HG03521 (cell line): Measurements from ENCODE around the gene SLC34A1.
"Not testable (repeated sequence)": the region's sequence is repeated elsewhere in the genome, so short reads cannot be mapped to it uniquely, and the experiment has no call there.

Source experiments
- ATAC-seq: cut with Tn5 transposase; IDR thresholded peaks from one replicate; pipeline ENCODE4 v1.9.1; 2021; ENCODE audit warnings: mild to moderate bottlenecking, moderate library complexity; ENCODE audit not compliant: unreplicated experiment

Gene SLC34A1

DNA sequence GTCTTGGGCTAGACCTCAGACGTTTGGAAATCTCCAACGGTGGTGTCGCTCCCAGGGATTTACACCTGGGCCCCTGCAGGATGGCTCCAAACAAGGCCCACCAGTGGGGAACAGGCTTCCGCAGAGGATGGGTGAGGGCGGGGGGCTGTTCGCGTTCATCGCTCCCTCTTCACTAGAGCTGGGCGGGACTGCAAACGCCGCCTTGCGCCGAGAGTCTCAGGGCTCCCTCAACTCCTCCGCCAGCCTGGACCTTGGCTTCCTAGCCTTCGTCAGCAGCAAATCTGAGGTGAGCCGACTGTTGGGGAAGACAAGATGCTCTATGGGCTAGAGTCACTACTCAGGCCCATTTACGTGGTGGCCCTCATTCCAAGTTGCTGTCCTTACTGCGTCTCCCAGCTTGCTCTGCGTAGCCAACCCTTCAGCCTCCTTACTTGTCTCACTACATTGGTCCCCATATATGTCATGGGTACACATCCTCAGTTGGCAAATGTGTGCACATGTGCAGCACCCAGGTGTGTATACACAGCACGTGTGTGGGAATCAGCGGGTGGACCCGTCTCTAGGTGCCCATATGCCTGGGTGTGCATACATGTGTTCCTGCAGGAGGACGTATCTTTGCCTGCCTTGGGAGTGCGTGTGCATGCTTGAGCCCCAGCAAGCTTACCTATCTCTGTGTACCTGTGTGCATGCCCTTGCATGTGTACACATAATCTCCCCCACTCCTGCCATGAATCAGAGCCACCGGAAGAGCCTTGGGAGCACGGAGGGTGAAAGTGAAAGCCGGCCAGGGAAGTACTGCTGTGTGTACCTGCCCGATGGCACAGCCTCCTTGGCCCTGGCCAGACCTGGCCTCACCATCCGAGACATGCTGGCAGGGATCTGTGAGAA is 16.0 kb upstream of the SLC34A1 start:
- no peak for ATAC-seq

- ATAC-seq, result no peak
Observed at GRCh38 chr5:177368869-177369644, 15.2 kb upstream of the SLC34A1 start.

GRCh38 chr5:177369645-177370440 is 14.4 kb upstream of the SLC34A1 start:
- ATAC-seq, result no peak

GRCh38 chr5:177370488-177371119 is 13.6 kb upstream of the SLC34A1 start:
- ATAC-seq, result peak; percentile 76

- ATAC-seq, result no peak
Observed at GRCh38 chr5:177371120-177372033, 12.9 kb upstream of the SLC34A1 start.

- no peak for ATAC-seq
Observed at GRCh38 chr5:177372034-177372896, 12.0 kb upstream of the SLC34A1 start.

GRCh38 chr5:177372910-177373309 is 11.3 kb upstream of the SLC34A1 start:
- ATAC-seq, result no peak

GRCh38 chr5:177373806-177374205 is 10.4 kb upstream of the SLC34A1 start:
- no peak for ATAC-seq

- no peak for ATAC-seq
Observed at GRCh38 chr5:177374211-177374610, 10.0 kb upstream of the SLC34A1 start.

DNA sequence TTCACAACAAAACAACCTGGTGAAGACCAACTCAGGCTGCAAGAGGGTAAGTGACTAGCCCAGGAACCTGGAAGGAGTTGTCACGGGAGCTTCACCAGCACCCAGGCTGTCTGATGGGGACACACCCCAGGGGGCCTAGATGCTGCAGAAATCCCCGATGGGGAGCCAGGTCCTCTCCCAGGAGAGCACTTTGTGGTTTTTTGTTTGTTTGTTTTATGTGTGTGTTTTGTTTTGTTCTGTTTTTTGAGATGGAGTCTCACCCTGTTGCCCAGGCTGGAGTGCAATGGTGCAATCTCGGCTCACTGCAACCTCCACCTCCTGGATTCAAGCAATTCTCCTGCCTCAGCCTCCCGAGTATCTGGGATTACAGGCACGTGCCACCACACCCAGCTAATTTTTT is 8.7 kb upstream of the SLC34A1 start:
- ATAC-seq, result not testable (repeated sequence)

- ATAC-seq, result no peak
Observed at GRCh38 chr5:177376107-177376506, 8.1 kb upstream of the SLC34A1 start.

DNA sequence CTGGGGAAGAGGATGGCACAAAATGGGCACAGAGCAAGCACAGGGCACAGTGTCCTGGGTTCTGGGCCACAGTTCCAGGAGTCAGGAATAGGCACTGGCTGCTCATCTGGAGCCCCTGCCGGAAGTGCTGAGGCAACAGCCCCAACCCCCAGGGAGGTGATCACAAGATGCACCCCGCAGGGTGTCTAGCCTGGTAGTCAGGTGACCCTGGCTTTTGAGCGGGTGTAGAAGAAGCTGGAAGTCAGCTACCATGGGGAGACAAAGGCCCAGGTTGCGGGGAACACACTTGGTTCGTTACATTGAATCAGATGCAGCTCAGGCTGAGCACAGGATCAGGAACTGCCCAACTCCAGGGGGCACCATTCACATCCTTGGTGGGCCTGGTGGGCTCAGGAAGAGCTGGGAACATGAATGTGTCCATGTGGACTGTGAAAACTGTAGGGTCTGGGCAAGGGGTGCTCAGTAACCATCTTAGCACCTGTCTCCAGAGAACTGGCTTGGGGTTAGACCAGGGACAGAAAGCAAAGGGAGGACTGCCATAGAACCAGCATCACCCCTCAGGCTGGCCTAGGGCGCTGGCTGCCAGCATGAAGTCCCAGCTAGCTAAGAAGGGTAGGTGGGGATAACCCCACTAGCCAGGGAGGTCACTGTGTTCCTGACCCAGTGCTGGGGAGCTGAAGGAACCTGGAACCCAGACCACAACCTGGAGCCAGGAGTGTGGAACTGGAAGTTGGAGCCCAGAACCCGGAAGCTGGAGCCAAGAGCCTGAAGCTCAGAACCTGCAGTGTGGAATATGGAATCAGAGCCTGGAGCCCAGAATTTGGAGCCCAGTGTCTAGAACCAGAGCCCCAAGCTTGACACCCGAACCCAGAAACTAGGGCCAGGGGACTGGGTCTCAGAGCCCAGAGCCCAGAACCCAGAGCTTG is 6.1 kb upstream of the SLC34A1 start:
- ATAC-seq, result no peak

DNA sequence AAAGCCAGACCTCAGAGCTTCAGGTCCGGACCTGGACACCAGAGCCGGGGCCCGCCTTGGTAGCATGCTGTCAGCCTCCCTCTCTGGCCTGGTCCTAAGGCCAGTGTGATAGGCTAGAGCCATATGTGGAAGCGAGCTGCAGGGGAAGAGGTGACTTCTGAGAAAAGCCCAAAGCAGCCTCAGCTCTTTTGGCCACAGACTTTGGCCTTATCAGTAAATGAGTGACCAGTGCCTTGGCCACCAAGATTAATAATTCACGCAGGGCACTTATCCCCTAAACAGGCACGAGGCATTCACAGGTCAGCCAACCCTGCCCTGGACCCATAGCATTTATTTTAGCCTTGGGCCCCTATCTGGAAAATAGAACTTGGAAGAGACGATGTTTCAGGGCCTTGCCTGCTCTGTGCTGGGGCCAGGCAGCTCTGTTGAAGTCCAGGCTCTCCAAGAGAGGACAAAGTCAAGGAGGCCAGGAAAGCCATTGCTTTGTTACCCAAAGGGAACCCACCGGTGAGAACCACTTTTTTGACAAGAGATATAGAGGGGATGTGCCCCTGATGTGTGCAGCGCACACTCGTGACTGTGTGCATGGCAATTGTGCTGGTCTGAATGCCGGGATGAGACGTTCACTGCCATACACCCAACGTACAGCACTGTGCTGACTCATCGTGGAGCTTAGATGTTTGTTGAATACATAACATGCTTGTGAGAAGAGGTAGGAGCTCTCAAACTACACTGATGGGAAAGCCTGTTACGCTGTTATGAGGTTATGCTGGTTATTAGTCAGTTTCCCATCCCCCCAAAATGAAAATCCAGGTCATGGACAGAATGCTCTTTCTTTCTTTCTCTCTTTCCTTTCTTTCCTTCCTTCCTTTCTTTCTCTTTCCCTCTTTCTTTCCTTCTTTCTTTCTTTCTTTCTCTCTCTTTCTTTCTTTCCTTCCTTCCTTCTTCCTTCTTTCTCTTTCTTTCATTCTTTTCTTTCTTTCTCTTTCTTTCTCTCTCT is 5.0 kb upstream of the SLC34A1 start:
- ATAC-seq, result no peak

DNA sequence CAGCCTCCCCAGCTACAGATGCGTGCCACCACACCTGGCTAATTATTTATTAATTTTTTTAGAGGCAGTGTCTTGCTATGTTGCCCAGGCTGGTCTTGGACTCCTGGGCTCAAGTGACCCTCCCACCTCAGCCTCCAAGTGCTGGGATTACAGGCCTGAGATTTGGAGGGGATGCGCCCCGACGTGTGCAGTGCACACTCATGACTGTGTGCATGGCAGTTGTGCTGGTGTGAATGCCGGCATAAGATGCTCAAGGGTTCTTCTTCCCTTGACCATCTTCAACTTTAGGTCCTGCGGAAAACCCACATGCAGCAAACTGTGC is 3.5 kb upstream of the SLC34A1 start:
- ATAC-seq, result no peak

- no peak for ATAC-seq
Observed at GRCh38 chr5:177382423-177383029, 1.7 kb upstream of the SLC34A1 start.

GRCh38 chr5:177383181-177383580 is 1.1 kb upstream of the SLC34A1 start:
- ATAC-seq, result no peak
